SK-N-MC (cell line): ENCODE results near the gene SYNGAP1.

ENCODE experiments used
- DNase-seq: peaks from one replicate; pipeline ENCODE4 v3.0.0-alpha.2; 2011; ENCODE audit warnings: low read depth, low spot score
- H3K27ac ChIP-seq: fragments of 200-600 bp; sonication (generic); 2 replicates; pipeline ENCODE4 v1.5.1; 2016; ENCODE audit warnings: mixed run types
- H3K36me3 ChIP-seq: fragments of 200-600 bp; sonication (generic); 2 replicates; pipeline ENCODE4 v1.6.1; 2017; ENCODE audit warnings: antibody characterized with exemption, low read length, mixed read lengths; ENCODE audit not compliant: insufficient read depth
- H3K4me3 ChIP-seq: fragments of 200-600 bp; sonication (generic); 2 replicates; pipeline ENCODE4 v1.5.1; 2016
- H3K9ac ChIP-seq: fragments of 200-600 bp; sonication (generic); 2 replicates; pipeline ENCODE4 v1.8.0; 2017; ENCODE audit warnings: mixed run types, mixed read lengths; ENCODE audit not compliant: insufficient read length
- H3K9me3 ChIP-seq: fragments of 200-600 bp; sonication (generic); 2 replicates; pipeline ENCODE4 v1.6.1; 2017; ENCODE audit warnings: low read depth, mild to moderate bottlenecking, antibody characterized with exemption, low read length, moderate library complexity, mixed read lengths
- EZH2 ChIP-seq: fragments of 200-600 bp; sonication (generic); IDR thresholded peaks from one replicate; pipeline ENCODE4 v1.6.1; 2017; ENCODE audit warnings: antibody characterized with exemption
- FOXP2 ChIP-seq: optimal IDR thresholded peaks from 2 replicates; pipeline ENCODE3; 2011; ENCODE audit warnings: mild to moderate bottlenecking, moderate library complexity; ENCODE audit not compliant: insufficient read depth; ENCODE audit errors: extremely low read length, control extremely low read depth
- POLR2AphosphoS5 ChIP-seq: IDR thresholded peaks from 2 replicates; pipeline ENCODE4 v1.6.1; 2012; ENCODE audit warnings: mild to moderate bottlenecking, low read depth, low read length, borderline replicate concordance

SYNGAP1 gene

DNA sequence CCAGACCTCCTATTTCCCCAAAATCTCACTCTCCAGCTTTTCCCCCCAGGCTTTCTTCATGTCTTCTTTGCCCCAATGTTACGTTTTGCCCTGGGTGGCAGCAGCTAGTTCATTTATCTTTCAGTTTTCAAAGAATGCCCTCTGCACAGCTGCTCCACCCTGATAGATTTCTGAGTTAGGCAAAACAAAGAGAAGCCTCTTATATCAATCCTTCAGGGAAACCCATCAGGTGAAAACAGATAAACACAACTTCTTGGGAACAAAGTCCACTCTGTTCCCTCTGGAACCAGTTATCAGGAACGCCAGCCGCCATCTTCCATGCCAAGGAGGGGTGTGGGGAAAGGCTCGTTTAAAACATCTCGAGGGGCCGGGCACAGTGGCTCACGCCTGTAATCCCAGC lies 68.5 kb downstream of the SYNGAP1 start:
- DNase-seq, result no peak
- Histone ChIP-seq H3K27ac (no peak overlapping the region), H3K36me3 (no peaks in the 10 kb centered on the region), H3K4me3 (no peak overlapping the region), H3K9ac (no peak overlapping the region), H3K9me3 (no peaks in the 10 kb centered on the region)
- no peak for TF ChIP-seq FOXP2
- no peak for TF ChIP-seq POLR2AphosphoS5
- no peak for TF ChIP-seq EZH2

- TF ChIP-seq POLR2AphosphoS5, result no peak
- TF ChIP-seq FOXP2, result no peak
- no peak for TF ChIP-seq EZH2
- no peak overlapping the region for H3K9ac ChIP-seq
- no peak for DNase-seq
- H3K27ac ChIP-seq, result no peak overlapping the region
- H3K9me3 ChIP-seq, result no peaks in the 10 kb centered on the region
- H3K4me3 ChIP-seq, result no peak overlapping the region
- H3K36me3 ChIP-seq, result no peaks in the 10 kb centered on the region
These were observed 70.3 kb downstream of the SYNGAP1 start for GRCh38 chr6:33490198-33490597.

DNA sequence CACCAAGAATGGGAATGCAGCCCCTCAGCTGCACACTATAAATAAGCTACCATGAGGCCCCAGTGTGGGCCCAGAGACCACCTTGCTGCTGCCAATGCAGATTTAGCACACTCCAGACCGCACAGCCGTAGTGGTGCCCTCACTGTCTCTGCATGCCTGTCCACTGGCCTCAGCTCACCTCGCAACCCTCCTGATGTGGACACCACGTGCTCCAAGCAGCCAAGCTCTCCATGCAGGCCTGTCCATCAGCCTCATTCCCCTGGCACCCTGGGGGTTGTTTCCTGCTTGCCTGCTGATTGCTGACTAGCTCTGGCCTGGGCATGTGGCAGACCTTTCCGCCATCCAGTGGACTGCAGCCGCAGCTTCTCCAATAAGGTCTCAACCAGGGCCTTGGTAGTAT lies 70.8 kb downstream of the SYNGAP1 start:
- H3K9ac ChIP-seq, result no peak overlapping the region
- no peak for DNase-seq
- H3K9me3 ChIP-seq, result no peaks in the 10 kb centered on the region
- no peak overlapping the region for H3K4me3 ChIP-seq
- TF ChIP-seq POLR2AphosphoS5 (no peak), EZH2 (no peak), FOXP2 (no peak)
- no peaks in the 10 kb centered on the region for H3K36me3 ChIP-seq
- H3K27ac ChIP-seq, result no peak overlapping the region

GRCh38 chr6:33492093-33492492 lies 72.2 kb downstream of the SYNGAP1 start:
- Histone ChIP-seq H3K36me3 (no peaks in the 10 kb centered on the region), H3K9me3 (no peaks in the 10 kb centered on the region), H3K27ac (no peak overlapping the region), H3K4me3 (no peak overlapping the region), H3K9ac (no peak overlapping the region)
- DNase-seq, result no peak
- TF ChIP-seq EZH2 (no peak), FOXP2 (no peak), POLR2AphosphoS5 (no peak)

DNA sequence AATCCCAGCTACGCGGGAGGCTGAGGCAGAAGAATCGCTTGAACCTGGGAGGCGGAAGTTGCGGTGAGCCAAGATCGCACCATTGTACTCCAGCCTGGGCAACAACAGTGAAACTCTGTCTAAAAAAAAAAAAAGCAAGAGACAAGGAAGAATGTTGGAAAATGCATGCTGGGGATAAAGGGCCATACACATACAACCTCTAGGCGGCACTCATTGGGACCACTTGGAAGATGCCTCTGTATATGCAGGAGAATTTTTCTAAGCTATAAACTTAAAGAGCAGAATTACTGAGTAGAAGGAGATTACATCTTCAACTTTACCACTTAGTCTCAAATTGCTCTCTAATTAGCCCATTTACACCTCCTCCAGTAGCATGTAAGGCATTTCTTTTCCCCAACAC lies 77.3 kb downstream of the SYNGAP1 start:
- Histone ChIP-seq H3K9ac (no peak overlapping the region), H3K9me3 (no peaks in the 10 kb centered on the region), H3K27ac (no peak overlapping the region), H3K4me3 (no peak overlapping the region), H3K36me3 (no peaks in the 10 kb centered on the region)
- TF ChIP-seq FOXP2 (no peak), EZH2 (no peak), POLR2AphosphoS5 (no peak)
- no peak for DNase-seq

- H3K9ac ChIP-seq, result no peak overlapping the region
- DNase-seq, result no peak
- H3K27ac ChIP-seq, result no peak overlapping the region
- H3K36me3 ChIP-seq, result no peaks in the 10 kb centered on the region
- TF ChIP-seq POLR2AphosphoS5, result no peak
- TF ChIP-seq FOXP2, result no peak
- no peak for TF ChIP-seq EZH2
- no peaks in the 10 kb centered on the region for H3K9me3 ChIP-seq
- H3K4me3 ChIP-seq, result no peak overlapping the region
These were observed 82.6 kb downstream of the SYNGAP1 start for GRCh38 chr6:33502486-33502885.

DNA sequence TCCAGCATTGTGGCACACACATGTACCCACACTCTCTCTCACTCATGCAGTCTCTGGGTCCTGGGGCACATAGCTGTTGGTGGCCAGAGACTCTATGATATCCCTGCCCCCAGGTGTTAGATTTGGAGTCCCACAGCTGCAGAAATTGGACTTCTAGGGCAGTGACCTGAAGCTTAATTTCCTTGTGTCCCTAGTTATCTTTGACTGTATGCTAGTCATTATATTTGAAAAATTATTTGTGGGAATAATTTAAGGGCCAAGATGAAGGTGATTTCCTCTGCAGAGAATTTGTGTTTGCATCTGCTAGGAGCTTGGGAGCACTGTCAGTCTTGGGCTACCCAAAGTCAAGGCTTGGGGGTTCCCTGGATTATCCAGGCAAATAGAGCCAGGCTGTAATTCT lies 84.6 kb downstream of the SYNGAP1 start:
- H3K4me3 ChIP-seq, result no peak overlapping the region
- no peaks in the 10 kb centered on the region for H3K9me3 ChIP-seq
- TF ChIP-seq EZH2, result no peak
- no peak for TF ChIP-seq POLR2AphosphoS5
- TF ChIP-seq FOXP2, result no peak
- H3K27ac ChIP-seq, result no peak overlapping the region
- DNase-seq, result no peak
- H3K36me3 ChIP-seq, result no peaks in the 10 kb centered on the region
- no peak overlapping the region for H3K9ac ChIP-seq
